ENCODE data around the gene LRTM2. TPM values are rescaled to one million over a fixed set of nuclear protein-coding genes. Genes with fewer than 3 reads are reported as not detected.

The LRTM2 gene
- total and polyA plus RNA-seq, 8 donors: not detected

- no peak overlapping the region for H3K27ac ChIP-seq
- 29 to 39% methylated on average over 6 of the region's 6 CpGs for WGBS, 2 donors
- H3K4me3 ChIP-seq: no peak overlapping the region
- H3K27me3 ChIP-seq: no peaks in the 10 kb centered on the region
- H3K4me1 ChIP-seq: no peaks in the 10 kb centered on the region
- TF ChIP-seq CTCF (IDR thresholded peaks at IDR 0.05): no peak
- no peak for FAIRE-seq
- H3K9me3 ChIP-seq: no peaks in the 10 kb centered on the region
- no peak for DNase-seq
- intact Hi-C loops (cut with DNase I): no loop called here
- no peaks in the 10 kb centered on the region for H3K36me3 ChIP-seq
- no peak for ATAC-seq
These were observed 794 bp upstream of the LRTM2 start for GRCh38 chr12:1819571-1819970.

GRCh38 chr12:1820896-1821291 is 529 bp downstream of the LRTM2 start:
- FAIRE-seq (no peak), DNase-seq (no peak), ATAC-seq (no peak)
- 52 to 62% methylated on average over 11 of the region's 11 CpGs for WGBS, 2 donors
- Histone ChIP-seq H3K4me1 (no peaks in the 10 kb centered on the region), H3K27me3 (no peaks in the 10 kb centered on the region), H3K27ac (no peak overlapping the region), H3K4me3 (no peak overlapping the region), H3K9me3 (no peaks in the 10 kb centered on the region), H3K36me3 (no peaks in the 10 kb centered on the region)
- TF ChIP-seq CTCF (IDR thresholded peaks at IDR 0.05): no peak
- intact Hi-C loops (cut with DNase I): no loop called here

DNA sequence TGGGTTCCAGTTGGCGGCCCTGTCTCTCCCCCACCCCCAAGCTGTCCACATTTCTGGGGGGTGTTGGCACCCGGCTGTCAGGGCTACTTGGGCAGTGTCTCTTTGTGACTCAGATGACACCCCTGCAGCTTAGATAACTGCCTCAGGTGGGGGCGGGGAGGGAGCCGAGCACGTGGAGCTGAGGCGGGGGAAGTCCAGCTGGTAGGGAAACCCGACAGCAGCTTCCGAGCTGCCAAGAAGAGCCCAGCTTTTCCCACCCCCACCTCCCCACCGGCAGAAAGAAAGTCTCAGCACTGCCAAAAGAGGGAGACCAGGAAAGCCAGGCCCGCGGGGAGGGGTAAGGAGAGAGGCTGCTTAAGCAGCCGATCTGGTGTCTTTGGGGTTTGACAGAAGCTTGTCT is 1.4 kb downstream of the LRTM2 start:
- TF ChIP-seq CTCF (IDR thresholded peaks at IDR 0.05): no peak
- no peaks in the 10 kb centered on the region for H3K4me1 ChIP-seq
- H3K27me3 ChIP-seq: no peaks in the 10 kb centered on the region
- H3K9me3 ChIP-seq: no peaks in the 10 kb centered on the region
- 25 to 27% methylated on average over 12 of the region's 12 CpGs for WGBS, 2 donors
- FAIRE-seq (no peak), ATAC-seq (no peak), DNase-seq (no peak)
- H3K27ac ChIP-seq: no peak overlapping the region
- H3K36me3 ChIP-seq: no peaks in the 10 kb centered on the region
- no peak overlapping the region for H3K4me3 ChIP-seq
- intact Hi-C loops (cut with DNase I): no loop called here

GRCh38 chr12:1822699-1823098 is 2.3 kb downstream of the LRTM2 start:
- Histone ChIP-seq H3K9me3 (no peaks in the 10 kb centered on the region), H3K4me3 (no peak overlapping the region), H3K4me1 (no peaks in the 10 kb centered on the region), H3K27ac (no peak overlapping the region), H3K27me3 (no peaks in the 10 kb centered on the region), H3K36me3 (no peaks in the 10 kb centered on the region)
- 63 to 67% methylated on average over 11 of the region's 11 CpGs for WGBS, 2 donors
- ATAC-seq (no peak), FAIRE-seq (no peak), DNase-seq (no peak)
- intact Hi-C loops (cut with DNase I): no loop called here
- TF ChIP-seq CTCF (IDR thresholded peaks at IDR 0.05): no peak

- TF ChIP-seq CTCF (IDR thresholded peaks at IDR 0.05): no peak
- no peaks in the 10 kb centered on the region for H3K9me3 ChIP-seq
- no peaks in the 10 kb centered on the region for H3K4me1 ChIP-seq
- no peaks in the 10 kb centered on the region for H3K36me3 ChIP-seq
- H3K27me3 ChIP-seq: no peaks in the 10 kb centered on the region
- H3K27ac ChIP-seq: no peak overlapping the region
- DNase-seq (no peak), FAIRE-seq (no peak), ATAC-seq (no peak)
- H3K4me3 ChIP-seq: no peak overlapping the region
- intact Hi-C loops (cut with DNase I): no loop called here
- WGBS, 2 donors: 88 to 92% methylated on average over 10 of the region's 10 CpGs
These were observed 2.9 kb downstream of the LRTM2 start for GRCh38 chr12:1823237-1823636.
